Spleen (tissue), 11 donors: ENCODE results near the gene LDLRAP1. TPM values are rescaled to one million over a fixed set of nuclear protein-coding genes. Genes with fewer than 3 reads are reported as not detected.

Source experiments
- DNase-seq: peaks from one replicate; pipeline ENCODE4 v3.0.0-alpha.2; 2020
- H3K27ac ChIP-seq, 8 donors: fragments of 200-600 bp; sonication (generic) in 7 of 8; 1 replicate in 4 of 8; 2 replicates in 4 of 8; pipeline versions ENCODE4 v1.5.0 to v1.8.0; 2016 to 2021; ENCODE audit warnings: inconsistent platforms in 4 of 8, mild to moderate bottlenecking in 4 of 8, moderate library complexity in 1 of 8
- H3K27me3 ChIP-seq, 7 donors: fragments of 200-600 bp; sonication (generic) in 6 of 7; replicated peaks in 1 of 7; 1 replicate in 4 of 7; 2 replicates in 3 of 7; pipeline versions ENCODE4 v1.5.0 to v1.8.0; 2016 to 2021; ENCODE audit warnings: inconsistent platforms in 3 of 7, mild to moderate bottlenecking in 1 of 7
- H3K36me3 ChIP-seq, 6 donors: fragments of 200-600 bp; sonication (generic) in 5 of 6; 1 replicate in 4 of 6; 2 replicates in 2 of 6; pipeline versions ENCODE4 v1.5.0 to v1.8.0; 2016 to 2021; ENCODE audit warnings: inconsistent platforms in 2 of 6
- H3K4me1 ChIP-seq, 6 donors: fragments of 200-600 bp; sonication (generic) in 5 of 6; 1 replicate in 3 of 6; 2 replicates in 3 of 6; pipeline versions ENCODE4 v1.5.0 to v1.8.0; 2016 to 2021; ENCODE audit warnings: inconsistent platforms in 3 of 6
- H3K4me3 ChIP-seq, 8 donors: fragments of 200-600 bp; sonication (generic) in 7 of 8; 1 replicate in 4 of 8; 2 replicates in 4 of 8; pipeline versions ENCODE4 v1.5.0 to v1.8.0; 2016 to 2021; ENCODE audit warnings: inconsistent platforms in 4 of 8, mild to moderate bottlenecking in 4 of 8, moderate library complexity in 2 of 8
- H3K9me3 ChIP-seq, 8 donors: fragments of 200-600 bp; sonication (generic) in 7 of 8; 1 replicate in 4 of 8; 2 replicates in 4 of 8; pipeline versions ENCODE4 v1.5.0 to v1.8.0; 2016 to 2021; ENCODE audit warnings: inconsistent platforms in 4 of 8
- POLR2A ChIP-seq, 3 donors: fragments of 450-650 bp; IDR thresholded peaks; one replicate each; pipeline ENCODE4 v1.5.1; 2017; ENCODE audit warnings: antibody characterized with exemption in 3 of 3, mild to moderate bottlenecking in 1 of 3
- POLR2AphosphoS5 ChIP-seq, 3 donors: sonication (generic); formaldehyde crosslinking; IDR thresholded peaks; one replicate each; pipeline ENCODE4 v1.5.1; 2017; ENCODE audit warnings: antibody characterized with exemption in 3 of 3
- WGBS, 5 donors: extraction: QIAGEN DNeasy Blood & Tissue Kit in 3 of 5; methylation state at CpG; one replicate each; pipeline versions ENCODE4 v1.1.5 to v1.1.7; 2013 to 2018; 5-methylcytosine and 5-hydroxymethylcytosine counted together
- intact Hi-C: fragments of 100-400 bp; cut with DNase I; formaldehyde crosslinking; loops from one replicate; pipeline ENCODE4 v1.15.0; 2023; ENCODE audit warnings: low total_unique reads
- polyA plus RNA-seq, 3 donors: library from polyadenylated mRNA; stranded (reverse); fragments of 200-250 nt; gene quantifications; one replicate each; pipeline ENCODE4 v1.2.1, GENCODE V29; 2013
- total RNA-seq, 7 donors: library from RNA; depleted of rRNA in 3 of 7; stranded (reverse); fragments of >200 nt in 3 of 7; fragmentation: NEBNext Ultra II Directional in 4 of 7; extraction: Animal tissue kit (Norgen Biotek cat#: 25700) in 4 of 7; gene quantifications; one replicate each; pipeline versions ENCODE4 v1.1.0 to v1.2.1, GENCODE V29; 2016 to 2021
- TF ChIP-seq, protein P1 (sequence below), 11 experiments: fragments of 200-600 bp in 7 of 11; fragments of 450-650 bp in 4 of 11; sonication (generic) in 4 of 11; IDR thresholded peaks in 8 of 11; conservative IDR thresholded peaks in 3 of 11; 1 replicate in 7 of 11; 2 replicates in 4 of 11; pipeline versions ENCODE4 v1.4.0 to v1.8.0; 2016 to 2021; ENCODE audit warnings: antibody characterized with exemption in 11 of 11, inconsistent platforms in 4 of 11, mild to moderate bottlenecking in 1 of 11
- donor health status: healthy with polysubstance abuse.
- donor health status: DM: no; HTN: no; CAD: no; lungs with moderate emphysema.
- donor health status: DM: no; HTN: no; CAD: no.
- donor health status: Bipolar disorder and iron deficiency.
- donor health status: healthy.
- donor health status: DM: no; HTN: no; CAD: no.
- donor health status: DM: yes; HTN: yes; CAD: no.

LDLRAP1 gene
- total and polyA plus RNA-seq, 10 donors, result 21.7 to 105 (median 72.4) TPM

DNA sequence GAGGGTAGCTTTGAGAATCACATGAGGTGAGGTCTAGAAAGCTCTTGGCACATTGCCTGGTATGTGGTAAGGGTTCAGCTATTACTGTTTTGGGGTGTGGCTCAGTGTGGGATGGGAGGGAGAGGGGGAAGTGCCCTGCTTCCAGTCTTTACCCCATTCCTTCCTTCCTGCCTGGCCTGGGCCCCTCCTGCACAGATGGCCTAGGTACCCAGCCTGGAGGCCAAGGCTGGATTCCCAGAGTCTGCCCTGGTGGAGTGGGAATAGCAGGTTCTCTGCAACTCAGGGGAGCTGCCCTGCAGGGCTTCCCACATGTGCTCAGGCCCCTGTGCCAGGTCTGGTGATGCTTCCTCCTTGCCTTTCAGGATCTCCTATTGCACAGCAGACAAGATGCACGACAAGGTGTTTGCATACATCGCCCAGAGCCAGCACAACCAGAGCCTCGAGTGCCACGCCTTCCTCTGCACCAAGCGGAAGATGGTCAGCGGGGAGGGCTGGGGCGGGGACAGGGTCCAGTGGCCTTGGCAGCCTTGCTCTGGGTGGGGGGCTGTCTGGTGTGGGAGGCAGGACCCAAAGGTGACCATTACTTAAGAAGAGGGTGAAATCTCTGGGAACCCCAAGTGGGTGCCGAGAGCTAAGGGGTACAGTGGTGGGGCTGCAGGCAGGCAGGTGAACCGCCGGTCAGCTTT lies 13.5 kb downstream of the LDLRAP1 start:
- Histone ChIP-seq H3K4me3 (peak overlapping the region in 1 of 8 donors; percentile 24), H3K9me3 (no peaks in the 10 kb centered on the region), H3K27me3 (no peaks in the 10 kb centered on the region), H3K4me1 (peaks cover 83 to 100% (median 98%) of the 10 kb centered on the region in 6 donors), H3K36me3 (peaks cover 0 to 78% (median 7%) of the 10 kb centered on the region in 6 donors), H3K27ac (peak overlapping the region; percentile 48 to 92 (median 86))
- peak in 2 of 3 donors; percentile 36 to 56 for TF ChIP-seq POLR2AphosphoS5 (IDR thresholded peaks at IDR 0.05)
- TF ChIP-seq, protein P1, sequence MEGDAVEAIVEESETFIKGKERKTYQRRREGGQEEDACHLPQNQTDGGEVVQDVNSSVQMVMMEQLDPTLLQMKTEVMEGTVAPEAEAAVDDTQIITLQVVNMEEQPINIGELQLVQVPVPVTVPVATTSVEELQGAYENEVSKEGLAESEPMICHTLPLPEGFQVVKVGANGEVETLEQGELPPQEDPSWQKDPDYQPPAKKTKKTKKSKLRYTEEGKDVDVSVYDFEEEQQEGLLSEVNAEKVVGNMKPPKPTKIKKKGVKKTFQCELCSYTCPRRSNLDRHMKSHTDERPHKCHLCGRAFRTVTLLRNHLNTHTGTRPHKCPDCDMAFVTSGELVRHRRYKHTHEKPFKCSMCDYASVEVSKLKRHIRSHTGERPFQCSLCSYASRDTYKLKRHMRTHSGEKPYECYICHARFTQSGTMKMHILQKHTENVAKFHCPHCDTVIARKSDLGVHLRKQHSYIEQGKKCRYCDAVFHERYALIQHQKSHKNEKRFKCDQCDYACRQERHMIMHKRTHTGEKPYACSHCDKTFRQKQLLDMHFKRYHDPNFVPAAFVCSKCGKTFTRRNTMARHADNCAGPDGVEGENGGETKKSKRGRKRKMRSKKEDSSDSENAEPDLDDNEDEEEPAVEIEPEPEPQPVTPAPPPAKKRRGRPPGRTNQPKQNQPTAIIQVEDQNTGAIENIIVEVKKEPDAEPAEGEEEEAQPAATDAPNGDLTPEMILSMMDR (IDR thresholded peaks at IDR 0.05 in 8 of 11, conservative IDR thresholded peaks at IDR 0.05 in 3 of 11), result no peak
- DNase-seq, result no peak
- WGBS, 5 donors, result 54 to 76% (median 60%) methylated on average over 8 to 10 of the region's 10 CpGs
- intact Hi-C loops, result no loop called here

DNA sequence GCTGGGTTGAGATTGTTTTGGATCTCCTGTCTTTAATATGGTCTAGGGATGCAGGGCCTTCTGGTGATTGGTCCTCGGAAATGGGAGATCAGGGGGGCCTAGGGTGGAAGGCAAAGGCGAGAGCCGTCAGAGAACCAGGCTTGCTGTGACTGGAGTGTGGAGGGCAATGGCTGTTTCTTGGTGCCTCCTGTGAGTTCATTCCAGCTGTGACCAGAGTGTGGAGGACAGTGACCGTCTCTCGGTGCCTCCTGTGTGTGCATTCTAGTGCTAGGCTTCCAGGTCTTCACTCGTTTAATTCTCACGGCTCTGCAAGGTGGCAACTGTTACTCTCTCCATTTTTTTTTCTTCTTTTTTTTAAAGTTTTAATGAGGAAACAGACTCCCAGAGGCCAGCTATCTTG lies 14.1 kb downstream of the LDLRAP1 start:
- no peak for DNase-seq
- H3K4me3 ChIP-seq, result no peak overlapping the region
- H3K27ac ChIP-seq, result peak overlapping the region in 7 of 8 donors; percentile 72 to 92 (median 89)
- no peaks in the 10 kb centered on the region for H3K9me3 ChIP-seq
- WGBS, 5 donors, result 68 to 79% (median 72%) methylated on average over 7 of the region's 7 CpGs
- TF ChIP-seq, protein P1 (IDR thresholded peaks at IDR 0.05 in 8 of 11, conservative IDR thresholded peaks at IDR 0.05 in 3 of 11), result no peak
- TF ChIP-seq POLR2A (IDR thresholded peaks at IDR 0.05), result no peak
- TF ChIP-seq POLR2AphosphoS5 (IDR thresholded peaks at IDR 0.05), result no peak
- no peaks in the 10 kb centered on the region for H3K27me3 ChIP-seq
- H3K36me3 ChIP-seq, result peaks cover 0 to 84% (median 7%) of the 10 kb centered on the region in 6 donors
- peaks cover 83 to 100% (median 98%) of the 10 kb centered on the region in 6 donors for H3K4me1 ChIP-seq
- intact Hi-C loops, result no loop called here

DNA sequence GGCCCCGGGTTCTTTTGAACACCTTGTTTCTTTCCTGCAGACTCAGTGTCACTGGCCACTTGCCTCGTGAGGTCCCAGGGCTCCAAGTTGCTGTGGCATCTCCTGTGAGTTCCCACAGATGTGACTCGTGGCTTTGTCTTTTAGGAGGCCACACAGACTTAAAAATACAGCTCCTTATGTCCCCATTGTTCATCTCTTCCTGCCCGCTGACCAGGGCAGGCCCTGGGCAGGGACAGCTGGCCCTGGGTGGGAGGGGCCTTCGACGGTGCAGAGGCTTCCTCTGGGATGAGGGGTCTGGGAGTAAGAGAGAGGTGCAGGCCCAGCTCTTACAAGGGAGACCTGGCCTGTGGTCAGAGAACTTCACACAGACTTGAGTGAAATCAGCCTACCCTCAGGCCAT lies 15.6 kb downstream of the LDLRAP1 start:
- intact Hi-C loops, result no loop called here
- peak overlapping the region; percentile 66 to 92 (median 86) for H3K27ac ChIP-seq
- WGBS, 5 donors, result 48 to 79% (median 56%) methylated on average over 3 to 6 of the region's 6 CpGs
- DNase-seq, result no peak
- no peaks in the 10 kb centered on the region for H3K9me3 ChIP-seq
- TF ChIP-seq POLR2AphosphoS5 (IDR thresholded peaks at IDR 0.05) (peak; percentile 39 to 77 (median 62)), POLR2A (IDR thresholded peaks at IDR 0.05) (no peak)
- TF ChIP-seq, protein P1 (IDR thresholded peaks at IDR 0.05 in 8 of 11, conservative IDR thresholded peaks at IDR 0.05 in 3 of 11), result no peak
- H3K4me1 ChIP-seq, result peaks cover 81 to 100% (median 99%) of the 10 kb centered on the region in 6 donors
- no peaks in the 10 kb centered on the region for H3K27me3 ChIP-seq
- H3K4me3 ChIP-seq, result no peak overlapping the region
- H3K36me3 ChIP-seq, result peaks cover 0 to 94% (median 10%) of the 10 kb centered on the region in 6 donors

DNA sequence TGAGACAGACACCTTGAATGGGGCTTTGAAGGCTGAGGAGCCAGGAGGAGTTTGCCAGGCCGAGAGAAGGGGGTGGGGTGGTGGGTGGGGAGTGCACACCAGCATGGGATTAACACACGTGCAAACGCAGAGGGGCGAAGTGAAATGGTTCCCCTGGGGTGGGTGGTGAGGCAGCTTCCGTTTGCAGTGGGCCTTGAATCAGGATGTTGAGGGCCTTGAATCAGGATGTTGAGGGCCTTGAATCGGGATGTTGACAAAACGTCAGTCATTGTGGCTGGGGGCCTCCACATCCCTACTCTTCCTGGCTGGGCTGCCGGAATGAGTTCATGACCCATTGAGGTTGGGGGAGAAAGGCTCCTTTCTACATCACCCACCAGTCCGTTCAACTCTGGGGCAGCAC lies 16.6 kb downstream of the LDLRAP1 start:
- TF ChIP-seq POLR2AphosphoS5 (IDR thresholded peaks at IDR 0.05) (peak in 2 of 3 donors; percentile 37 to 57), POLR2A (IDR thresholded peaks at IDR 0.05) (no peak)
- 16 to 32% (median 26%) methylated on average over 8 to 9 of the region's 9 CpGs for WGBS, 5 donors
- Histone ChIP-seq H3K4me1 (peaks cover 79 to 100% (median 99%) of the 10 kb centered on the region in 6 donors), H3K4me3 (no peak overlapping the region), H3K9me3 (no peaks in the 10 kb centered on the region), H3K27ac (peak overlapping the region; percentile 66 to 92 (median 86)), H3K36me3 (peaks cover 0 to 94% (median 13%) of the 10 kb centered on the region in 6 donors), H3K27me3 (no peaks in the 10 kb centered on the region)
- intact Hi-C loops, result no loop called here
- DNase-seq, result peak; percentile 68
